GM18508 (cell line): Measurements from ENCODE around the gene CERS4.
"Not testable (repeated sequence)": the region's sequence is repeated elsewhere in the genome, so short reads cannot be mapped to it uniquely, and the experiment has no call there.

Experiments used
- ATAC-seq: cut with Tn5 transposase; IDR thresholded peaks from one replicate; pipeline ENCODE4 v1.9.1; 2021; ENCODE audit warnings: moderate number of reproducible peaks; ENCODE audit not compliant: insufficient read depth, unreplicated experiment

CERS4 gene

DNA sequence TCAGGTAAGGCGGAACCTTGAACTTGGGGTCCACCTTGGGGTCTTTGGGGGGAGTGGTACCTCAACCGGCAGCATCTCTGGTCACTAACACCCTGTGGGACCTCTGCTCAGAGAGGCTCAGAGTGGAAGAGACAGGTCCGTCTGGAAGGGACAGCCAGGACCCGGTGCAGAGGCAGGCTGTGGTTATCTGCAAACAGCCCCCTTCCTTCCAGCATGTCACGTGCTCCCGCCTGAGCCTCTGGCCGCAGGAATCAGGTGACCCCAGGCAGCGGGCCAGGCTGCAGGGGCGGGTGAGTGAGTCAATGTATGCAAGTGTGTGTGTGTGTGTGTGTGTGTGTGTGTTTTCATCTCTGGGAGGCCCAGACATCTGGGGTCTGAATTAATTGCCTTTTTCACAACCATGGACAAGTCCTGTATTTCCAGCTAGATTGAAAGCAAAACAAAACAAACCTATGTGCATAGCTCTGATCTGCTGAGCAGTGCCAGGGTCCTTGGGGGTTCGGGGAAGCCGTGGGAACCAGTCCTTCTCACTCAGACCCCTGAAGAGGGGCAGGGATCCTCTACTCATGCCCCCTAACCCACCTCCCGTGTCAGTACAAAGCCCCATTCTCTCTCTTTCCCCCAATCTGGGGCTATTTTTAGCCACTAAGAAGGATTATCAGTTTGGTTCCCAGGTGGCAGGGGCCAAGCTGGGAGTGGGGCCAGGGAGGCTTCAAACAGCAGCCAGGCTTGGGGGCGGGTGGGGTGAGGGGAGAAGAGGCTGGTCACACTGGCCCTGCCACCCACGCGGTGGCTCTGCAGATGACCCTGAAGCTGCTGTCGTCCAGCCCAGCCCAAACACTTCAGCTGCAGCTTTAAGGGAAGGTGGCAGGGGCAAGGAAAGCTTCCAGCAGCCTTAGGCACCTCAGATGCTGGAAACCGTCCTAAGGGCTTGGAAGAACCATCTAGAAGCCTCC is 31.4 kb downstream of the CERS4 start:
- ATAC-seq = no peak

DNA sequence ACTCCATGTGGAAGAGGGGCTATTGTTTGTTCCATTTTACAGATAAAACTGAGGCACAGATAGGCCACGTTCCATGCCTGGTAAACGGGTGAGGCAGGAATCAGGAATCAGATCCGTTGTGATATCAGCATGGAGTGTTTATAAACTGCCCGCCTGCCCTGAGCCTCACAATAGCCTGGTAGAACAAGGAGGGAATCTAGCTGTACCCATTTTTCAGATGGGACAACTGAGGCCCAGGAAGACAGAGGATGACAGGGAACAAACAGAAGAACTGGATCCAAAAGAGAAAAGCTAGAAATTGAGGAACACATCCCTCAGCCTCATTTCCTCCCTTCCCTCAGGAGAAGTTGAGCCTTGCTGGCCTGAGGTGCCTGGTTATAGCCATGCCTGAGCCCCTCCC is 32.5 kb downstream of the CERS4 start:
- no peak for ATAC-seq

DNA sequence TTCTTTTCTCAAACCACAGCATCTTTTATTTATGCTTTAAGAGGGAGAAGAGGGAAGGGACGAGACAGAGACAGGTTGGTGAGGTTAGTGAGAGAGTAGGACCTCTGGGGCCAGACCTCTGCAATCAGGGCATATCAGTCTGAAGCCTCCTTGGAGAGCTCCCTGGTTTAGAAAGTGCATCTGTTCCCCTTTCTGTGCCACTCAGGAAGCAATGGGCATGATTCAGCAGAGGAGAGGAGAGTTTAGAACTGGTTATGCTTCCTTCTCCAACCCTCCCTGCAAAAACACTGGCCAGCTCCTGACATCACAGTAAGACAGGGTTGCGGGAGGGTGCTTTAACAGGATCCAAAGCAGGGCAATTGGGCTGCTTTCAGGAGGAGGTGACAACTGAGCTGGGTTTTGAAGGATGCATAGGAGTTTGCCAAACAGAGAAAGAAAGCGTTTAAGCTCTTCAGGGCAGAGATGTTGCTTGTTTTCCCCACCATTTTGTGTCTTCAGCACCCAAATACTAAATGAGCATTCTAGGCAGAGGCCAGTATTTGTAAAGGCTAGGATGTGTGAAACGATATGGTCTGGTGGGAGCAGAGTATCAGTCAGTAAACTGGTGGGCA is 33.1 kb downstream of the CERS4 start:
- no peak for ATAC-seq

DNA sequence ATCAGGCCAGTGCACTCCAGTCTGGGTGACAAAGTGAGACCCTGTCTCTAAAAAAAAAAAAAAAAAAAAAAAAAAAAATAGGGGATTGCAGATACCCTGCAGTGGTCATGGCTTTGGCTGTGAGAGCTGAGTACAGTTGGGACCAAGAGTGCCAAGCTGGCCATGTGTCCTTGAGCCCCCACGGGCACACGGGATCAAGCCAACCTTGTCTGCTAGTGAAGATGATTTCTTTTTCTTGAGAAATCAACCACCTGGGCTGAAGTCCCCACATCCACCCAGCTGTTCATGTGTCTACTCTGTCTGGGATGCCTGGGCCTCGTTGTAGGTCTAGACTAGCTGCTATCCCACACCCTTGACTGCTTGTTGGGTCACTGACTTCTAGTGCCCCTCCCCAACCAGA is 34.0 kb downstream of the CERS4 start:
- ATAC-seq = no peak

DNA sequence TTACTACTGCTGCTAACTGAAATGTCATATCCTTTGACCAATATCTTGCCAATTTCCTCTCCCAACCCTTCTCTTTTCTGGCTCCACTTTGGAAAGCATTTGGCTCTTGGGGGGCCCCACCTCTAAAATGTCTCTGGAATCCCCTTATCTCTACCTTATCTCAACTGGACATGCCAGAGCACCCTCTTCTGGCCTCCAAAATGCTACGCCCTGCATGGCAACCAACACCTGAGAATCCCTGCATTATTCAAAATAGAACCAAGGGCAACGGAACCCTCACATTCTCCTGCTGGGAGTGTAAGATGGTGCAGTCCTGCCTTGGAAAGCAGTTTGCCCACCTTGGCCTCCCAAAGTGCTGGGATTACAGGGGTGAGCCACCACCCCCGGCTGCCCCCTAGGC is 35.3 kb downstream of the CERS4 start:
- ATAC-seq = no peak

DNA sequence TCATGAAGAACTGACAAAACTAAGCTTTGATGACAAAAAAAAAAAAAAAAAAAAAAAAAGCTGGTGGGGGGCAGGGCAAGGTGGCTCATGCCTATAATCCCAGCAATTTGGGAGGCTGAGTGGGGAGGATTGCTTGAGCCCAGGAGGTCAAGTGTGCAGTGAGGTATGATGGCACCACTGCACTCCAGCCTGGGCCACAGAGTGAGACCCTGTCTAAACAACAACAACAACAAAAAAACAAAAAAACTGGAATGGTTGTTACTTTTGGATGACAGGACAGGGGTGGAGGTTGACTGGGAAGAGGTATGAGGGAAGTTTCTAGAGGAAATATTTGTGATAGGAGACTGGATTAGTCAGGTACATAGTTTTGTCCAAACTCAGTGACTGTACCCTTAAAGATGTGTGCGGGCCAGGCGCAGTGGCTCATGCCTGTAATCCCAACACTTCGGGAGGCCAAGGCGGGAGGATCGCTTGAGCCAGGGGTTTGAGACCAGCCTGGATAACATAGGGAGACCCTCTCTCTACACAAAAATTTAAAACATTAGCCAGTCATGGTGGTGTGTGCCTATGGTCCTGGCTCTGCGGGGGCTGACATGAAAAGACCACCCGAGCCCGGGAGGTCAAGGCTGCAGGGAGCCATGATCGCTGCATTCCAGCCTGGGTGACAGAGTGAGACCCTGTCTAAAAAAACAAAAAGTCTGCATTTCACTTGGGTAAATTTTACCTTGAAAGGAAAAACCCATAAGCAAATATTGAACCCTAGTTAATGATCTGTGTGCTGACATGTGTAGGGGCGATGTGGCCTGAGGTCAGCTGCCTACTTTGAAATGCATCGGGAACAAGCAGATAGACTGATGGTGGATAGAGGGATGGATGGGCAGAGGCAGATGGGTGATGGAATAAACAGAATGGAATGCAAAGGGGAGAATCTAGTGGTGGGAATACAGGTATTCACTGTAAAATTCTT is 37.0 kb downstream of the CERS4 start:
- no peak for ATAC-seq

DNA sequence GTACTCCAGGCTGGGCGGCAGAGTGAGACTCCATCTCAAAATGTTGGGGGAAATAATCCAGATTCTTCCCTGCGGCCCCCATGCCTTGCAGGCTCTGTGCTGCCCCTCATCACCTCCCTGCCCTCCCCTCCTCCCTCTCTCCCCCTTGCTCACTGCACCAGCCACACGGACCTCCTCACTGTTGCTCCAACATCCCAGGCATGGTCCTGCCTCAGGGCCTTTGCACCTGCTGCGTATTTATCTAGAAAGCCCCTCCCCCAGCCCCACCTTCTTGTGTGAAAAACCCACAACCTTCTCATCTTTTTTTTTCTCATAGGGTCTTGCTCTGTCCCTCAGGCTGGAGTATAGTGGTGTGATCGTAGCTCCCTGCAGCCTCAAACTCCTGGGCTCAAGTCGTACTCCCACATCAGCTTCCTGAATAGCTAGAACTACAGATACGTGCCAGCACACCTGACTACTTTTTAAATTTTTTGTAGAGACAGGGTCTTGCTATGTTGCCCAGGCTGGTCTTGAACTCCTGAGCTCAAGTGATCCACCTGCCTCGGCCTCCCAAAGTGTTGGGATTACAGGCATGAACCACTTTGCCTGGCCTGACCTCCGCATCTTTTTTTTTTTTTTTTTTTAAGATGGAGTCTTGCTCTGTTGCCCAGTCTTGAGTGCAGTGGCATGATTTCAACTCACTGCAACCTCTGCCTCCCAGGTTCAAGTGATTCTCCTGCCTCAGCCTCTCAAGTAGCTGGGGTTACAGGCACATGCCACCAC is 38.1 kb downstream of the CERS4 start:
- ATAC-seq = not testable (repeated sequence)

DNA sequence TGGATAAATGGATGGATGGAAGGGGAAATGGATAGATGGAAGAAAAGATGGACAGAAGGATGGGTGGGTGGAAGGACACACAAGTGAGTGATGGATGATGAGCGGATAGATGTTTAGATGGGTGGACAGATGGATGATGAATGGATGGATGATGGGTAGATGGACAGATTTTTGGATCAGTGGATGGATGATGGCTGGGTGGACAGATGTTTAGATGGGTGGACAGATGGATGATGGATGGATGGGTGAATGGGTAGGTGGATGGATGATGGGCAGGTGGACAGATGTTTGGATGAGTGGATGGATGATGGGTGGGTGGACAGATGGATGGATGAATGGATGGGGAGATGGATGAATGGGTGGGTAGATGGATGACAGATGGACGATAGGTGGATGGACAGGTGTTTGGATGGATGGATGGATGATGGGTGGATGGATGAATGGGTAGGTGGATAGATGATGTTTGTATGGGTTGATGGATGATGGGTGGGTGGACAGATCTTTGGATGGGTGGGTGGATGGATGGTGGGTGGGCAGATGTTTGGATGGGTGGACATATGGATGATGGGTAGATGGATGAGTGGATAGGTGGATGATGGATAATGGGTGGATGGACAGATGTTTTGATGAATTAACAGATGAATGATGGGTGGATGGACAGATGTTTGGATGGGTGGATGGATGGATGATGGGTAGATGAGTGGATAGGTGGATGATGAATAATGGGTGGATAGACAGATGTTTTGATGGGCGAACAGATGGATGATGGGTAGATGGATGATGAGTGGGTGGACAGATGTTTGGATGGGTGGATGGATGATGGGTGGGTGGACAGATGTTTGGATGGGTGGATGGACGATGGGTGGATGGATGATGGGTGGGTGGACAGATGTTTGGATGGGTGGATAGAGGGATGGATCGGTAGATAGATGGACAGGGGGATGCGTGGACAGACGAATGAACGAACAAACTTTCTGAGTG is 39.5 kb downstream of the CERS4 start:
- ATAC-seq = no peak

DNA sequence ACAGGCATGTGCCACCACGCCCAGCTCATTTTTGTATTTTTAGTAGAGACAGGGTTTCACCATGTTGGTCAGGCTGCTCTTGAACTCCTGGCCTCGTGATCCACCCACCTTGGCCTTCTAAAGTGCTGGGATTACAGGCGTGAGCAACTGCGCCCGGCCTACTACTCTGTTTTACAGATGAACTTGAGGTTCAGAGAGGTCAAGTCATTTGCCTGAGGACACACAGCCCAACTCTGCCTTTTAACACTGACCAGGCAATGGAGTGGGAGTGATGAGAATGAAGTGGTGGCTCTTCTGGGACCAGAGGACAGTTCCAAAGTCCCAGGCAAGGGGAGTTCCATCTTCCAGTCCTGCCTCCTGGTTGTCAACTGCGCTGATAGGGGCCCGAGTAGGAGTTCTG is 41.4 kb downstream of the CERS4 start:
- ATAC-seq = no peak

DNA sequence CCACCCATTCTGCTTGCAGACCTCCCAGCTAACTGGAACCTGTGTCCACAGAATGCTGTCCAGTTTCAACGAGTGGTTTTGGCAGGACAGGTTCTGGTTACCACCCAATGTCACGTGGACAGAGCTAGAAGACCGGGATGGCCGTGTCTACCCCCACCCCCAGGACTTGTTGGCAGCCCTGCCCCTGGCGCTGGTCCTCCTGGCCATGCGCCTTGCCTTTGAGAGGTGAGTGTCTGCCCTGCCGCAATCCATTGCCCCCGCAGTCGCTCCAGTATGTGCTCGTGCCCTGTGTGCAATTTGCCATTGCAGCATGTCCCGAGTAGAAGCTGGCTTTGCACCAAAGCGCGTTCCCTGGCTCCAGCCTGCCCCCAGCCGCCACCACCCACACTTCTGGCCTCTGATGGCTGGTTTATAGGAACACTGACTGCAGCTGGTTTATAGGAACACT is 41.9 kb downstream of the CERS4 start:
- ATAC-seq = no peak

DNA sequence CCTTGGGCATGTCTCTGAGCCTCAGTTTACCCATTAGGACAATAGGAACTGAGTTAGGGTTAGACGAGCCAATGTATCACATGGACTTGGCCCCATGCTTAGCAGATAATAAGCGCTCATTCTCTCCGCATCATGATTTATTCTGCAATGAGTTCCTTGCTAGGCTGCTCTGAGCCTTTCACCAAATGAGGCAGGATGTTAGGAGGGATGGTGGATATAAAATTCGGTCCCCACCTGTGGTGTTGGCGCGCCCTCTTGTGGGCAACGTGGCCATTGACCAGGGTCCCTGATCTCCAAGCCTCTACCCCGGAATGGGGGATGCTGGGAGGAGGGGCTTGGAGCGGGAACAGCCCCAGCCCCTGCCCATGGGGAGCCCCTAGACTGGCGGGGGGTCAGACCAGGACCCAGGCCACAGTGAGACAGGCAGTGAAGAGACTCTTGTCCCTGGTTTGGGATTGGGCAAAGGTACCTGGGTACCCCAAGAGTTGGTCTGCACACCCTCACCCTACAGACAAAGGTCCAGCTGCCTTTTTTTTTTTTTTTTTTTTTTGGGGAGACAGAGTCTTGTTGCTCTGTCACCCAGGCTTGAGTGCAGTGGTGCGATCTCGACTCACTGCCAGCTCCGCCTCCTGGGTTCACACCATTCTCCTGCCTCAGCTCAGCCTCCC is 43.9 kb downstream of the CERS4 start:
- ATAC-seq = no peak

DNA sequence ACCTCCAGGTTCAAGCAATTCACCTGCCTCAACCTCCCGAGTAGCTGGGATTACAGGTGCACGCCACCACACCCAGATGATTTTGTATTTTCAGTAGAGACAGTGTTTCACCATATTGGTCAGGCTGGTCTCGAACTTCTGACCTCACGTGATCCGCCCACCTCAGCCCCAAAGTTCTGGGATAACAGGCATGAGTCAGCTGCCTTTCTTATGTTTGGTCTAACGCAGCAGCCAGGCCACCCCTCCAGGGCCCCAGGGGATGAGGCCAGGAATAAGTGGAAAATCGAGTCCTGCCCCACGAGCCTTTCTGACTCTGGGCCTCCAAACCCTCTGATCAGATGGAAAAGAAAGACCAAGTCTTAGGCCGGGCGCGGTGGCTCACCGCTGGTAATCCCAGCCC is 44.5 kb downstream of the CERS4 start:
- no peak for ATAC-seq

DNA sequence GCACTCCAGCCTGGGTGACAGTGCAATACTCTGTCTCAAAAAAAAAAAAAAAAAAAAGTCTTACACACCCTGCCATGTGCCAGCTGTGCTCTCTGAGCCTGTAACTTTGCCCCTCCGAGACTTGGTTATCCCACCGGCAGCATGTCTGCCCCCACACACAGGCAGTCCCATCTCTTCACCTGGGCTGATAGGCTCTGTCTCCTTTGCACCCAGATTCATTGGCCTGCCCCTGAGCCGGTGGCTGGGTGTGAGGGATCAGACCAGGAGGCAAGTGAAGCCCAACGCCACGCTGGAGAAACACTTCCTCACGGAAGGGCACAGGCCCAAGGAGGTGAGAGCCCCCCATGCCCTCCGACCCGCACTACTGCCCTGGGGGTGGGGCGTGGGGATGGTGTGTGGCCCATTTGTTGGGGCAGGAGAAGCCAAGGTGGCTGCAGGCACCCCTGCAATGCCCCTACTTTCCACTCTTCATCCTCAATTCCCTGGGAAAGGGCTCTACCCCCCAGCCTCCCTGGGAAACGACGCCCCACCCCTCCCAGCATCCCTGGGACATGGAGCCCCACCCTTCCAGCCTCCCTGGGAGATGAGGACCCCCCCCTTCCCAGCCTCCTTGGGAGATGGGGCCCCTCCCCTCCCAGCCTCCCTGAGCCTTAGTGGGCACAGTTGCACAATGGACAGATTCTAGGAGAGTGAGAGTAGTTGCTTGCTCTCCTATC is 45.3 kb downstream of the CERS4 start:
- ATAC-seq = no peak

DNA sequence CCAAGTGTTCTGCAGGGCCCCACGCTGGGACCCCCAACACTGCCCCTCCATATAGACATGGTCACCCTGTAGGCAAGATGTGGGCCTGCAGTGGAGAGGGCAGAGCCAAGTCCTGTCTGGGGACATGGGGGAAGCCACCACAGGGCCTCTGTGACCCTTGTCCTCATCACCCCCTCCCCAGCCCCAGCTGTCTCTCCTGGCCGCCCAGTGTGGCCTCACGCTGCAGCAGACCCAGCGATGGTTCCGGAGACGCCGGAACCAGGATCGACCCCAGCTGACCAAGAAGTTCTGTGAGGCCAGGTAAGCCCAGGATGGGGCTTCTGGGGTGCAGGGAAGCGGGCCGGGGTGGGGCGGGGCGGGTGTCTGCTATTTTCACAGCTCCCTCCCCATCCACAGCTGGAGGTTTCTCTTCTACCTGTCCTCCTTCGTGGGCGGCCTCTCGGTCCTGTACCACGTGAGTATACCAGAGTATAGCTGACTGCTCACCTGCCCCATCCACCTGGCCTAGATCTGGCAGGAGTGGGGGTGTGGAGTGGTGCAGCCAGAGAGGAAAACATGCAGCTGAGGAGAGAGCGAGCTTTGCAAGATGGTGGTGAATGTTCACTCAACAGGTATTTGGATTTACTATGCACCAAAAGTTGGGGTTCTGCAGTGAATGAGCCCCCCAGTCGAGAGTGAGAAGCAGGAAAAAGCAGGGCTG is 46.4 kb downstream of the CERS4 start:
- ATAC-seq = no peak

DNA sequence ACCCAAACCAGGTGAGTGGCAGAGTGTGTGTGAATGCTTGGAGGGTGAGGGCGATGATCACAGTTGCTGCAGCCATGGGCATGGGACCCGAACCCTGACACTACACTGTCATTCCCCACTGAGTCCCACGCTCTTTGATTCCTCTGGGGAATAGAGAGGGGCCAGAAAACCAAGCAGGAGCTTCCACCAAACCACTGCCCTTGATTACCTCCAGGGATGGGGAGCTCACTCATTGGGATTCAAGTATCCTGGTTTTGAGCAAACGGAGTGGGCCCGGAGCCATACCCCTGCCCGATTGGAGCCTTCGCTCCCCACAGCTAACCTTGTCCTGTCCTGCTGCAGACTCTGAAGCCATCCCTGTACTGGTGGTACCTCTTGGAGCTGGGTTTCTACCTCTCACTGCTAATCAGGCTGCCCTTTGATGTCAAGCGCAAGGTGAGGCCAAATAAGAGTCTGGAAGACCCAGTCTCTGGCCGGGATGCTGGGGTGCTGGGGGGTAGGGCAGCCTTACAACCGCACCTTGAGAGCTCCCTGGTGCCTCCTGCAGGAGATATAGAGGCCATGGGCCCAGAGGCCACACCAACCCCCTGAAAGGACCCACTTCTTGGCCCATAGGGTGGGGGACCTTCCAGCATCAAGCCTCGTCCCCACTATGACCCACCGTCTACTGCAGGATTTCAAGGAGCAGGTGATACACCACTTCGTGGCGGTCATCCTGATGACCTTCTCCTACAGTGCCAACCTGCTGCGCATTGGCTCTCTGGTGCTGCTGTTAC is 47.3 kb downstream of the CERS4 start:
- no peak for ATAC-seq

DNA sequence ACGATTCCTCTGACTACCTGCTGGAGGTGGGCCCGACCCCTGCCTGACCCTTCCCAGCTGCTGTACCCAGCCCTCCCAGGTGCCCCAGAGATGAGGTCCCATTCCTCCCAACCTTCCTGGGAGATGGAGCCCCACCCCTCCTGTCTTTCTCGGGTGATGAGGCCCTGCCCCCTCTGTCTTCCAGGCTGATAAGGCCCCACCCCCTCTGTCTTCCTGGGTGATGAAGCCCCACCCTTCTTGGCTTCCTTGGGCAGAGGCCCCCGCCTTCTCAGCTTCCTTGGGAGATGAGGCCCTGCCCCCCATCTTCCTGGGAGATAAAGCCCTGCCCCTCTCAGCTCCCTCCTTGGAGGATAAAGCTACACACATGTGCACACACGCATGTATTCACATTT is 47.9 kb downstream of the CERS4 start:
- ATAC-seq = no peak
